Activated CD4-positive, alpha-beta memory T cell treated with anti-CD3 and anti-CD28 coated beads, Interleukin-2, amount 10 ng/mL, durations not matched to agents 7 days and 5 days (primary cell): ENCODE data around the gene ANGEL1. TPM values are rescaled to one million over a fixed set of nuclear protein-coding genes. Genes with fewer than 3 reads are reported as not detected.

Experiments
- CTCF ChIA-PET: fragments of 350-600 bp; sonication (Branson Sonifier 250); formaldehyde crosslinking; loops from one replicate; lab custom pipeline; 2021; ENCODE audit warnings: antibody characterized with exemption, inconsistent platforms; lab: Charles Lee
- POLR2A ChIA-PET: fragments of 350-600 bp; sonication (Branson Sonifier 250); formaldehyde crosslinking; loops from one replicate; lab custom pipeline; 2021; ENCODE audit warnings: antibody characterized with exemption; lab: Charles Lee
- DNase-seq: peaks from one replicate; pipeline ENCODE4 v3.0.0-alpha.2; 2020
- H3K27ac Mint-ChIP-seq: one replicate; pipeline ENCODE4 v1.8.0; 2021; ENCODE audit warnings: mild to moderate bottlenecking, mixed read lengths
- H3K27me3 Mint-ChIP-seq: one replicate; pipeline ENCODE4 v1.8.0; 2021; ENCODE audit warnings: mixed read lengths
- H3K36me3 Mint-ChIP-seq: one replicate; pipeline ENCODE4 v1.8.0; 2021; ENCODE audit warnings: low read depth, mixed read lengths
- H3K4me1 Mint-ChIP-seq: one replicate; pipeline ENCODE4 v1.8.0; 2021; ENCODE audit warnings: mixed read lengths
- H3K4me3 Mint-ChIP-seq: one replicate; pipeline ENCODE4 v1.8.0; 2021; ENCODE audit warnings: mild to moderate bottlenecking, mixed read lengths
- H3K9me3 Mint-ChIP-seq: one replicate; pipeline ENCODE4 v1.8.0; 2021; ENCODE audit warnings: mixed read lengths
- total RNA-seq, 2 experiments: library from RNA; stranded (reverse); gene quantifications; one replicate each; pipeline ENCODE4 v1.2.3, GENCODE V29; 2021

The ANGEL1 gene
- total RNA-seq, 2 experiments from 2014 or later: 9.9 to 11.0 TPM

DNA sequence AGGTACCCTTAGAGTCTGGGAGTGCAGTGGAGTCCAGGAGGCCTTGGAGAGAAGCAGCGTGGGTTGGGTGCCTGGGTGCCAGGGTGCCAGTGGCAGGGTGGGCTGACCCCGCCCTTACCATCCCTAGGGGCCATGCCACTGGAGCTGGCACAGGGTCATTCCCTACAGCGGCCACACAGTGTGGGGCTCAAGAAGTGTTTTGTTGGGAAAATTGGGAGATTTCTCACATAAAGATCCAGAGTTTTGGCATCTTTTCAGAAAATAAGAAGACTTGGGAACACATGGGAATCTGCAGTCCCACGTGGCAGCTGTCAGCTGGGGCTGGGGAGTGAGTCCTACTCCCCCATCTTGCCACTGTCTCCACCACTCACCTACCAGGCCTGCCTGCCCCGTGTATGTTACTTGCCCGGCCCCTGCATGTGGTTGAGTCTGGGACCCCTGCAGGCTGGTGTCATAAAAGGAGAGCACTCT lies 47.2 kb downstream of the ANGEL1 start:
- Mint-ChIP-seq H3K27ac (no peak overlapping the region), H3K4me3 (no peak overlapping the region), H3K27me3 (peaks cover 33% of the 10 kb centered on the region), H3K4me1 (peaks cover 39% of the 10 kb centered on the region), H3K9me3 (no peaks in the 10 kb centered on the region), H3K36me3 (no peaks in the 10 kb centered on the region)
- CTCF ChIA-PET: interaction anchor here (1.2 kb wide), 1 partner anchor 54 kb away, joined by 3 read pairs; no protein-coding TSS in a partner anchor
- no peak for DNase-seq
- POLR2A ChIA-PET: interaction anchor here (0.9 to 1.5 kb wide), 3 partner anchors 9 to 47 kb away, joined by 3 to 4 read pairs (median 3); partner anchors contain the start of gene ANGEL1

DNA sequence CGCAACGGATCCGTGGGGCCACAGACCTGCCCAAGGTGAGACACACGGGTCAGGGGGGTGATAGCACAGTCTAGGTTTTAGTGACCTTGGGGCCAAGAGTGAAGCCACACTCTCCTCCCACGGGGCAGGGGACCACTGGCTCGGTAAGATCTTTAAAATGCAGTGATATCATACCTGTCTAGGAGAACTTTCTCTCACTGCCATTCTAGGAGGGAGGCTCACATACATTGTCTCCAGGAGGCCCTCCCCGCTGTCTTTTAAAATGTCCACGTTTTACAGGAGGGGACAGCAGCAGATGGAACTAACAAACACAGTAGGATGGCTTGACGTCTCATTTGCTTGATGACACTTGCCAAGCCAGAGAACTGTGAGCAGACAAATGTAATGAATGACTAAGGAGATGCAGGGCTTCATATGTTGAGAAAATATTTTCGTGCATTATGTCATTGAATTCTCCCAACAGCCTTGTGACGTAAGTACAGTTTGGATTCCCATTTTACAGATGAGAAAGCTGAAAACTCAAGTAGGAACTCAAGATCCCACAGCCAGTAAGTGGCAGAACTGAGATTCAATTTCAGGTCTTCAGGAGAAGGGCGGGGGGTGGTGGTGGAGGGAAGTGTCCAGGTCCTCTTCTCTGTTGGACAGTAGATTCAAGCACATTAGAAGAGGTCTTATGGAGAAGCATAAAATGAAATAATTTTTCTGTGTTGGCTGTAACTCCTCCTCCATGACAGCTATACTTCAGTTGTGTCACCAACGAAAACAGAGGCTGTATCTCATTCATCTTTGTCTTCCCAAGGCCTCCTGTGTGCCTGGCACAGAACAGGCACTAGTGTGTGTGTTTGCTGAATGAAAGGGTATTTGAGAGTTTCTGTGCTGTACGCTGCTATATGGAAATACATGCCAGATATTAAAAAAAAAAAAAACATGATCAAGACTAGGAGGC lies 49.3 kb downstream of the ANGEL1 start:
- Mint-ChIP-seq H3K9me3 (no peaks in the 10 kb centered on the region), H3K27me3 (peaks cover 48% of the 10 kb centered on the region), H3K4me1 (peaks cover 27% of the 10 kb centered on the region), H3K27ac (no peak overlapping the region), H3K36me3 (no peaks in the 10 kb centered on the region), H3K4me3 (peak overlapping the region; percentile 35)
- ChIA-PET CTCF (no interaction called here), POLR2A (no interaction called here)
- DNase-seq: no peak

DNA sequence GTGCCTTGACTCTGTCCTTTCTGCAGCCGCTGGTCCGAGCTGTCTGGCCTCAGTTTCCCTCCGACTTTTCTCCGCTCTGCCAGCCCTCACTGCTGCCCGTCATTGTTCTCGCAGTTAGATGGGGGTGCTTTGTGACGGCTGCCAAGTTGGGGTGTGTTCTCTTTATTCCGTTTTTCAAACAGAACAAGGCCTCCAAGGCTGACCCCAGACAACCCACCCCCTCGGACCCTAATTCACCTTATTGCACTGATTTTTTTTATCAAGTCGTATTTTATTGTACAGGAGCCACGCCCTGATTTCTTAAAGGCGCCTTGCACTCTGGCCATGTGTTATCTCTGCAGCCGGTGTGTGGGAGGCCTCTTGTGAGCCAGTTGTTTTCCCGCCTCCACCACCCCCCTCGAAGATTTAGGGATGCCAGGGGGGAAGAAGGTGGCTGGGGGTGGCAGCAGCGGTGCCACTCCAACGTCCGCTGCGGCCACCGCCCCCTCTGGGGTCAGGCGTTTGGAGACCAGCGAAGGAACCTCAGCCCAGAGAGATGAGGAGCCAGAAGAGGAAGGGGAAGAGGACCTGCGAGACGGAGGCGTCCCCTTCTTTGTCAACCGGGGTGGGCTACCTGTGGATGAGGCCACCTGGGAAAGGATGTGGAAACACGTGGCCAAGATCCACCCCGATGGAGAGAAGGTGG lies 50.1 kb downstream of the ANGEL1 start:
- CTCF ChIA-PET: no interaction called here

GRCh38 chr14:76761960-76762410 lies 50.7 kb downstream of the ANGEL1 start:
- no peak overlapping the region for H3K27ac Mint-ChIP-seq
- H3K36me3 Mint-ChIP-seq: no peaks in the 10 kb centered on the region
- DNase-seq: no peak
- H3K4me1 Mint-ChIP-seq: peaks cover 18% of the 10 kb centered on the region
- ChIA-PET POLR2A (interaction anchor here (1.1 to 1.2 kb wide), 3 partner anchors 21 to 50 kb away, joined by 3 to 4 read pairs (median 3); no protein-coding TSS in a partner anchor), CTCF (interaction anchor here (1.3 to 2.7 kb wide), 3 partner anchors 23 to 49 kb away, joined by 3 to 11 read pairs (median 4); no protein-coding TSS in a partner anchor)
- peaks cover 53% of the 10 kb centered on the region for H3K27me3 Mint-ChIP-seq
- H3K4me3 Mint-ChIP-seq: peak overlapping the region; percentile 74
- no peaks in the 10 kb centered on the region for H3K9me3 Mint-ChIP-seq

More for the DNA sequence above, 50.1 kb downstream of the ANGEL1 start:
- H3K27ac Mint-ChIP-seq: no peak overlapping the region
- POLR2A ChIA-PET: no interaction called here
- H3K4me1 Mint-ChIP-seq: peaks cover 18% of the 10 kb centered on the region
- no peaks in the 10 kb centered on the region for H3K36me3 Mint-ChIP-seq
- H3K4me3 Mint-ChIP-seq: peak overlapping the region; percentile 74
- DNase-seq: no peak
- H3K27me3 Mint-ChIP-seq: peaks cover 53% of the 10 kb centered on the region
- H3K9me3 Mint-ChIP-seq: no peaks in the 10 kb centered on the region

GRCh38 chr14:76761136-76761959 lies 51.3 kb downstream of the ANGEL1 start, which contains the start of gene VASH1:
Gene VASH1 (plus strand): TSS chr14:76761468. CDS start chr14:76762822, 1,354 bp downstream.
- Mint-ChIP-seq H3K27ac (no peak within 1 kb of the TSS), H3K4me1 (peaks cover 18% of the 10 kb centered on the region), H3K27me3 (peaks cover 55% of the 10 kb centered on the region), H3K36me3 (no peaks in the 10 kb centered on the region), H3K9me3 (no peaks in the 10 kb centered on the region), H3K4me3 (peak within 1 kb of the TSS; percentile 74)
- CTCF ChIA-PET: interaction anchor here (0.6 to 2.7 kb wide), 4 partner anchors 24 to 110 kb away, joined by 3 to 11 read pairs (median 4); no protein-coding TSS in a partner anchor
- peak; percentile 71 for DNase-seq
- POLR2A ChIA-PET: interaction anchor here (1.1 to 1.2 kb wide), 3 partner anchors 22 to 51 kb away, joined by 3 to 4 read pairs (median 3); no protein-coding TSS in a partner anchor

DNA sequence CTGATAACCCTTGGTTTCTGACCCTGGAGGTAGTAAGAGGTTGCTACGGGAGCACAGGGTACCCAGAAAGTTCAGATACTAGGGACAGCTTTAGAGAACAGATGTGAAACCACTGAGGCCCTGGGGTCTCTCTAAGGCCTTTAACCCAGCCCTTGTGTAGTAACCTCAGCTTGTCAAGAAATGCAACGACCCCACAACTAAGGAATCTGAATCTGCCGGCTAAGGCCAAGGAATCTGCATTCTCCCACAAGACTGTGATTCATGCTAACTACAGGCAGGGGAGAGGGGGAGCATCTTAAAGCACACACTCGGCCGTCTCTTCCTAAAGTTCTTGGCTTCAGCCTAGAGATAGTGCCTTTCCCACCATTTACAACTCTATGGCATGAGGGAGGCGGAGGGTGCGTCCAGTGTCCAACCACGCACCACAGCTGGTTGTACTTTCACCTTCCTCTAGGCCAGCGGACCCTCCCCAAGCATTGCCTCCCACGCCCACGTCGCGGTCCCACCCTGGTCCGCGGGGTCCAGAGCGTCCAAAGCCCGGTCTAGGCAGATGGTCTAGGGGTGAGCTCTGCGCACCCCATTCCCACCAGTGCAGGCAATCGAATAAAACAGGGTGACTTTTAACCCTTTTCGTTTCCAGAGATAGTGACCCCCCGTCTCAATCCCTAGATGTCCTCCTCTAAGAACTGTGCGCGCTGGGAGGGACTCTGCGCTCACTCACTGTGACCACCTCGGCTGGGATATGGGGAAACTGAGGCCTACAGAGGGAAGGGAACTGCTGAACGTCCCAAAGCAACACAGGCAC lies 52.1 kb downstream of the ANGEL1 start:
- POLR2A ChIA-PET: interaction anchor here (1.2 kb wide), 1 partner anchor 51 kb away, joined by 3 read pairs; no protein-coding TSS in a partner anchor
- peaks cover 18% of the 10 kb centered on the region for H3K4me1 Mint-ChIP-seq
- CTCF ChIA-PET: interaction anchor here (1.2 to 2.7 kb wide), 4 partner anchors 24 to 51 kb away, joined by 3 to 11 read pairs (median 4); no protein-coding TSS in a partner anchor
- H3K27me3 Mint-ChIP-seq: peaks cover 59% of the 10 kb centered on the region
- peak overlapping the region; percentile 69 for H3K4me3 Mint-ChIP-seq
- no peaks in the 10 kb centered on the region for H3K36me3 Mint-ChIP-seq
- no peaks in the 10 kb centered on the region for H3K9me3 Mint-ChIP-seq
- no peak for DNase-seq
- no peak overlapping the region for H3K27ac Mint-ChIP-seq

GRCh38 chr14:76759589-76759988 lies 53.1 kb downstream of the ANGEL1 start:
- no peak overlapping the region for H3K27ac Mint-ChIP-seq
- H3K4me1 Mint-ChIP-seq: peaks cover 18% of the 10 kb centered on the region
- H3K36me3 Mint-ChIP-seq: no peaks in the 10 kb centered on the region
- H3K9me3 Mint-ChIP-seq: no peaks in the 10 kb centered on the region
- no peak overlapping the region for H3K4me3 Mint-ChIP-seq
- DNase-seq: no peak
- POLR2A ChIA-PET: interaction anchor here (0.7 kb wide), 1 partner anchor 53 kb away, joined by 3 read pairs; the partner anchor contains the start of gene ANGEL1
- peaks cover 55% of the 10 kb centered on the region for H3K27me3 Mint-ChIP-seq
- CTCF ChIA-PET: interaction anchor here (1.2 to 2.7 kb wide), 2 partner anchors 25 to 49 kb away, joined by 3 to 11 read pairs; no protein-coding TSS in a partner anchor

GRCh38 chr14:76756371-76756750 lies 56.3 kb downstream of the ANGEL1 start:
- Mint-ChIP-seq H3K27ac (no peak overlapping the region), H3K4me3 (no peak overlapping the region), H3K9me3 (no peaks in the 10 kb centered on the region), H3K27me3 (peaks cover 34% of the 10 kb centered on the region), H3K36me3 (no peaks in the 10 kb centered on the region), H3K4me1 (peaks cover 7% of the 10 kb centered on the region)
- POLR2A ChIA-PET: interaction anchor here (1.1 kb wide), 1 partner anchor 9 kb away, joined by 4 read pairs; no protein-coding TSS in a partner anchor
- no peak for DNase-seq
- CTCF ChIA-PET: no interaction called here

- Mint-ChIP-seq H3K4me1 (peaks cover 3% of the 10 kb centered on the region), H3K36me3 (no peaks in the 10 kb centered on the region), H3K27me3 (peaks cover 33% of the 10 kb centered on the region), H3K27ac (no peak overlapping the region), H3K9me3 (no peaks in the 10 kb centered on the region), H3K4me3 (no peak overlapping the region)
- no peak for DNase-seq
- CTCF ChIA-PET: no interaction called here
- POLR2A ChIA-PET: interaction anchor here (1.1 kb wide), 1 partner anchor 10 kb away, joined by 4 read pairs; no protein-coding TSS in a partner anchor
These were observed 56.9 kb downstream of the ANGEL1 start for GRCh38 chr14:76755610-76756370.

DNA sequence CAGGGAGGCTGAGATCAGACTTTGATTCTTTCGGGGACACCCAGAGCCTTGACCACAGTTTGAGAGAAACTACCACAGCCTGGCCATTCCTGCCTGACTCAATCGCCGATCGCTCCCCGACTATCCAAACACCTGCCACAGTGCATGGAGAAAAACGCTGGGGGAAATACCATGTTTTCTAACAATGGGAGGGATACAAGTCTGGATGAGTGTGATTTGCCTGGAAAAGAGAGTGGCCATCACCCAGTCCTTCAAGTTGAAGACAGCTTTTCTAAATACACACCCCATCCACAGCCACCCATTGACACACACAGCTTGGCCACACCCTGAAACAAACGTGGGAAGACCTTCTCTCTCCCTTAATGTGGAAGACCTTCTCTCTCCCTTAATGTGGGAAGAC lies 58.1 kb downstream of the ANGEL1 start:
- Mint-ChIP-seq H3K4me1 (no peaks in the 10 kb centered on the region), H3K9me3 (no peaks in the 10 kb centered on the region), H3K4me3 (no peak overlapping the region), H3K27ac (no peak overlapping the region), H3K27me3 (peaks cover 22% of the 10 kb centered on the region), H3K36me3 (no peaks in the 10 kb centered on the region)
- DNase-seq: no peak
- ChIA-PET POLR2A (no interaction called here), CTCF (no interaction called here)
